ENCODE measurements around the gene CCL16. TPM values are rescaled to one million over a fixed set of nuclear protein-coding genes. Genes with fewer than 3 reads are reported as not detected.
"Not testable (repeated sequence)": the region's sequence is repeated elsewhere in the genome, so short reads cannot be mapped to it uniquely, and the experiment has no call there.

CCL16 gene
- total and polyA plus RNA-seq, 2 of the 8 experiments (the other 6 are each of a cell fraction or from before 2014, with no cell fraction given), result not detected

GRCh38 chr17:35995346-35995745, 14.0 kb upstream of the CCL16 start:
- POLR2A ChIA-PET (ENCODE audit: partially characterized antibody); H2BK5ac ChIP-seq (ENCODE audit: low read depth, low read length); H2AK5ac ChIP-seq (ENCODE audit: low read depth, low read length); H2BK12ac ChIP-seq (ENCODE audit: low read depth, low read length); DNase-seq (ENCODE audit: low read depth in 1 of 2, low spot score in 2 of 2); H3K9me3 ChIP-seq (ENCODE audit: insufficient read depth in 2 of 2, low read depth in 1 of 2, low read length in 1 of 2); H3K23me2 ChIP-seq (ENCODE audit: low read depth, low read length); H3K36me3 ChIP-seq (ENCODE audit: control insufficient read depth in 2 of 4, insufficient read depth in 4 of 4, low read length in 3 of 4); H3K79me1 ChIP-seq (ENCODE audit: low read depth, low read length); H3K4me1 ChIP-seq (replicated peaks in 1 of 4; ENCODE audit: control insufficient read depth in 3 of 4, insufficient read depth in 4 of 4, low read length in 3 of 4); H2AFZ ChIP-seq (ENCODE audit: low read length); H3K4ac ChIP-seq (replicated peaks; ENCODE audit: insufficient read length, low read depth, low read length); H3K56ac ChIP-seq (replicated peaks; ENCODE audit: insufficient read length, low read depth, low read length); H4K8ac ChIP-seq (ENCODE audit: extremely low read depth, insufficient read depth, low read length); FAIRE-seq; H3K23ac ChIP-seq (ENCODE audit: insufficient read length); H3K27me3 ChIP-seq (replicated peaks in 1 of 4; ENCODE audit: control insufficient read depth in 3 of 4, extremely low read depth in 1 of 4, insufficient read depth in 3 of 4, low read length in 3 of 4); H2BK120ac ChIP-seq (replicated peaks; ENCODE audit: low read depth, low read length); H4K20me1 ChIP-seq (replicated peaks in 1 of 2; ENCODE audit: control insufficient read depth in 1 of 2, insufficient read depth in 2 of 2, low read length in 2 of 2); H2BK20ac ChIP-seq (ENCODE audit: low read length); H3K9ac ChIP-seq (replicated peaks in 1 of 4; ENCODE audit: extremely low read depth in 1 of 4, low read depth in 3 of 4, low read length in 3 of 4); H3K4me3 ChIP-seq (ENCODE audit: extremely low read depth in 1 of 4, insufficient read depth in 2 of 4, low read depth in 3 of 4, low read length in 4 of 4); H3K27ac ChIP-seq (ENCODE audit: low read depth, low read length); H3K14ac ChIP-seq (ENCODE audit: insufficient read length); H4K91ac ChIP-seq (replicated peaks; ENCODE audit: insufficient read length, low read length); H3K18ac ChIP-seq (ENCODE audit: extremely low read depth, low read length); H4K5ac ChIP-seq (ENCODE audit: insufficient read length, low read depth, low read length); H3K4me2 ChIP-seq (ENCODE audit: insufficient read depth in 1 of 2, low read depth in 2 of 2, low read length in 2 of 2); CTCF ChIA-PET (ENCODE audit: partially characterized antibody); H2BK15ac ChIP-seq (ENCODE audit: low read length); H3K79me2 ChIP-seq (ENCODE audit: control insufficient read depth in 1 of 2, insufficient read depth in 2 of 2, low read length in 2 of 2): not testable (repeated sequence)
- 76% methylated on average over 2 of the region's 2 CpGs; no CpG with 5 or more reads in 1 of the 2 experiments for WGBS, 2 experiments (ENCODE audit: extremely low coverage in 1 of 2, insufficient coverage in 1 of 2, insufficient read length in 1 of 2, insufficient replicate concordance in 2 of 2, low coverage in 1 of 2, low lambda C conversion rate in 2 of 2, missing lambda C conversion rate in 1 of 2)

Measured in H1 (cell line).